ENCODE measurements around the gene GET3. TPM values are rescaled to one million over a fixed set of nuclear protein-coding genes. Genes with fewer than 3 reads are reported as not detected.
"Not testable (repeated sequence)": the region's sequence is repeated elsewhere in the genome, so short reads cannot be mapped to it uniquely, and the experiment has no call there.

GET3 gene
- total RNA-seq, 1 donor from 2014 or later = 60.7 TPM

DNA sequence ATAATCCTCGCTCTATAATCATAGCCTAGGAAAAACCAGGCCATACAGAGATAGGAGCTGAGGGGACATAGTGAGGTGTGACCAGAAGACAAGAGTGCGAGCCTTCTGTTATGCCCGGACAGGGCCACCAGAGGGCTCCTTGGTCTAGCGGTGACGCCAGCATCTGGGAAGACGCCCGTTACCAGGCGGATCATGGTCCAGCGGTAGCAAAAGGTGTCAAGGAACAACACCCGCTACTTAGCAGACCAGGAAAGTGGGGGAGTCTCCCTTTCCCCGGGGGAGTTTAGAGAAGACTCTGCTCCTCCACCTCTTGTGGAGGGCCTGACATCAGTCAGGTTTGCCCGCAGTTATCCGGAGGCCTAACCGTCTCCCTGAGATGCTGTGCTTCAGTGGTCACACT lies 25.2 kb upstream of the GET3 start:
- not testable (repeated sequence) for DNase-seq; ATAC-seq (ENCODE audit: poor library complexity)
- intact Hi-C loops (cut with DNase I) = loop anchor here (5.0 kb wide), 1 partner anchor 45 kb away; no protein-coding TSS in a partner anchor

- intact Hi-C loops (cut with DNase I) = loop anchor here (5.0 kb wide), 1 partner anchor 44 kb away; no protein-coding TSS in a partner anchor
- DNase-seq; ATAC-seq (ENCODE audit: poor library complexity): not testable (repeated sequence)
These were observed 24.0 kb upstream of the GET3 start for GRCh38 chr19:12713304-12713703.

- intact Hi-C loops (cut with DNase I) = no loop called here
- DNase-seq (no peak), ATAC-seq (ENCODE audit: poor library complexity) (no peak)
These were observed 22.2 kb upstream of the GET3 start for GRCh38 chr19:12715102-12715501.

GRCh38 chr19:12715929-12716328 lies 21.4 kb upstream of the GET3 start:
- intact Hi-C loops (cut with DNase I) = no loop called here
- no peak for DNase-seq
- ATAC-seq (ENCODE audit: poor library complexity) = no peak

DNA sequence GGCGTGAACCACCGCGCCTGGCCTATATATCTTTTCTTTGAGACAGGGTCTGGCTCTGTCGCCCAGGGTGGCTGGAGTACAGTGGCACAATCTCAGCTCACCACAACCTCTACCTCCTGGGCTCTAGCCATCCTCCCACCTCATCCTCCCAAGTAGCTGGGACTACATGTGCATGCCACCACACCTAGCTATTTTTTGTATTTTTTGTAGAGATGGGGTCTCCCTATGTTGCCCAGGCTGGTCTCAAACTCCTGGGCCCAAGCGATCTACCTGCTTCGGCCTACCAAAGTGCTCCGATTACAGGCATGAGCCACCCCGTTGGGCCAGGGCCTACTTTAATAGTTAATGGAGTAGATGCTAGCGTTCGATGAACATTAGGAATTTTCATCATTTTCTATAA lies 17.0 kb upstream of the GET3 start:
- DNase-seq (no peak), ATAC-seq (ENCODE audit: poor library complexity) (no peak)
- intact Hi-C loops (cut with DNase I) = no loop called here

DNA sequence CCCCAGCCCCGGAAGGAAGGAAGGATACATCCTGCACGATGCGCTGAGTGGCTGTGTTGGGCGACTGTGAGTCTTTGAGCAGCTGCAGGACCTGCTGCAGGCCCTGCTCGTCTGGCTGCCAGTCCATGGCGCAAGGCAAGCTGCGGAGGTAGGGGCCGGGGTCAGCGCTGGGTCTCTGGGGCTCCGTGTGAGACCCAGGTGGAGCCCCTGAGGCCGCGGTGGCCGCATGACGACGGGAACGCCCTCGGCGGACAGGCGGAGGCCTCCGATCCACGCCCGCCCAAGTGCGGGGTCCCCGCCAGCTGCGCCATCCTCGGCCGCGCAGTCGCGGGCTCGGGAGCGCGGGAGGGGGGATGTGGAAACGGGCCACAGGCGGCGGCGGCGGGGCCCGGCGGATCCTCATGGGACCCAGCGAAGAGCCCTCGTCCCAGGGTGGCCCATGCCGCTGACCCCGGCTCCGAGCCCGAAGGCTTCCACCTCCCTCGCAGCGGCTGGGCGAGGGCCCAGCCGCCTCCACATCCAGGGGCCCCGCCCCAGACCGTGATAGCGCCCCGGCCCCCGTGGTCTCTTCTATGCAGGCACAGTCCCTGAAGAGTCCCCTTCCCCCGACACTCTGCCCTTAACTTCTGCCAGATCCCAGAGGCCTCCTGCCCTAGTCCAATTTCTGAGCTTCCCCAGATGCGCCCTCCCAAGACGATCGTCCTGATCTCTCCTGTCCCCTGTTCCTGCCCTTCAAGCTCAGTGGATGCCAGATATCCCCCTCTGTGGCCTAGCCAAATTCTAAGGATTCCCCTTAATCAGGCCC lies 16.2 kb upstream of the GET3 start:
- ATAC-seq (ENCODE audit: poor library complexity) = peak; percentile 23
- intact Hi-C loops (cut with DNase I) = no loop called here
- peak; percentile 53 for DNase-seq

GRCh38 chr19:12721656-12722565 lies 15.4 kb upstream of the GET3 start:
- DNase-seq = peak; percentile 81
- peak; percentile 56 for ATAC-seq (ENCODE audit: poor library complexity)
- intact Hi-C loops (cut with DNase I) = no loop called here

DNA sequence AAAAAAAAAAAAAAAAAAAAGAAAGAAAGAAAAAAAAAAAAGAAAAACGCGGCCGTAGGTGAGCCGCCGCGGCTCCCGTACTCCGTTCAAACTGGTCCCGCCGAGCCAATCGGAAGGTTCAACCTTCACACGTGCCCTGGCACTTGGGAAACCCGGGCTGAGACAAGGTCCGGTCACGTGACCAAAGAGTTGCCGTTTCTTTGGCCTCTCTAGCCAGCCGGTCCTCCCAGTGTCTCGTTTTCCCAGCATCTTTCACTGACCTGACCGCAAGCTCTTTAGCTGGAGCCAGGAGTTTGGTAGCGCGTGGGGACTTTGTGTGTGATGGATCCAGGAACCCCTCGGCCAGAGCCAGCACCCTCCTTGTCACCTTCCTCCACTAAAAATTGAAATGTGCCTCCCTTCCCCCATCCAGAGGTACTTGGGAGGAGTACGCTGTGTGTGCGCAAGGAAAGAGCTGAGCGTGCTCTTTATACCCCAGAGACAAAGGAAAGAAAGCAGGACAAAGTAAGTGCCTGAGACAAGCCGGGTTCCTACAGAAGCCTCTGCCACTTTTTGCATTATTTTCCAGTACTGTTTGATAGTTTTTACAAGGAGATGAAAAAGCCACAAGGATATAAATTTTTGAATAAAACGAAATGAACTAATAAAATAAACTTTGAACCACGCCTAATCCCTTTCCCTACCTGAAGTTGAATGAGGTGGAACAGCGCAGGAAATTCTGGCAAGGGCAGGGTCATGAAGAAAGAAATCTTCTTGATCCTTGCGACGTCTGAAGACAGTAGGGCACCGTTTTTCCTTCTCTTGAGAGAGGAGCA lies 14.5 kb upstream of the GET3 start:
- ATAC-seq (ENCODE audit: poor library complexity) (peak; percentile 95), DNase-seq (peak; percentile 98)
- intact Hi-C loops (cut with DNase I) = no loop called here

DNA sequence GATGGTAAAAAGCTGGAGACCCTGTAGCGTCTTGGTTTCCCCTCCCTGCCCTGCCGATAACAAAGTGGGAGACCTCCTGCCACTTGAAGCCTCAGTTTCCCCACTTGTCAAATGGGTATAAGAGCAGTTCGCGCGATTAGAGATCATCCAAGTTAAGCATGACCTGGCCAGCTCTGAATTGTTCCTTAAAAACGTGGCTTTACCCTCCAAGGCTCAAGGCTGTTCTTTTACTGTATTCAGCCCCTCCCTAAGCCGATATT lies 14.0 kb upstream of the GET3 start:
- ATAC-seq (ENCODE audit: poor library complexity) (no peak), DNase-seq (no peak)
- intact Hi-C loops (cut with DNase I) = no loop called here

- ATAC-seq (ENCODE audit: poor library complexity) (peak; percentile 59), DNase-seq (peak; percentile 72)
- intact Hi-C loops (cut with DNase I) = no loop called here
These were observed 13.5 kb upstream of the GET3 start, which contains the start of gene TNPO2 for GRCh38 chr19:12723641-12724426. Gene TNPO2 (minus strand): TSS chr19:12723932. CDS start chr19:12720977, 2,955 bp downstream.

DNA sequence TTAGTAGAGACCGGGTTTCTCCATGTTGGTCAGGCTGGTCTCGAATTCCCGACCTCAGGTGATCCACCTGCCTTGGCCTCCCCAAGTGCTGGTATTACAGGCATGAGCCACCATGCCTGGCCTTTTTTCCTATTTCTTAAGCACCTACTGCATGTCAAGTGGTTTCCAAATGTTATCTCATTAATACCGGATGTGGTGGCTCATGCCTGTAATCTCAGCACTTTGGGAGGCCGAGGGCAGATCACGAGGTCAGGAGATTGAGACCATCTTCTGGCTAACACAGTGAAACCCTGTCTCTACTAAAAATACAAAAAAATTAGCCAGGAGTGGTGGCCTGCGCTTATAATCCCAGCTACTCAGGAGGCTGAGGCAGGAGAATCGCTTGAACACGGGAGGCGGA lies 11.7 kb upstream of the GET3 start:
- intact Hi-C loops (cut with DNase I); ATAC-seq (ENCODE audit: poor library complexity); DNase-seq: not testable (repeated sequence)

GRCh38 chr19:12726988-12727316 lies 10.3 kb upstream of the GET3 start:
- intact Hi-C loops (cut with DNase I) = no loop called here

DNA sequence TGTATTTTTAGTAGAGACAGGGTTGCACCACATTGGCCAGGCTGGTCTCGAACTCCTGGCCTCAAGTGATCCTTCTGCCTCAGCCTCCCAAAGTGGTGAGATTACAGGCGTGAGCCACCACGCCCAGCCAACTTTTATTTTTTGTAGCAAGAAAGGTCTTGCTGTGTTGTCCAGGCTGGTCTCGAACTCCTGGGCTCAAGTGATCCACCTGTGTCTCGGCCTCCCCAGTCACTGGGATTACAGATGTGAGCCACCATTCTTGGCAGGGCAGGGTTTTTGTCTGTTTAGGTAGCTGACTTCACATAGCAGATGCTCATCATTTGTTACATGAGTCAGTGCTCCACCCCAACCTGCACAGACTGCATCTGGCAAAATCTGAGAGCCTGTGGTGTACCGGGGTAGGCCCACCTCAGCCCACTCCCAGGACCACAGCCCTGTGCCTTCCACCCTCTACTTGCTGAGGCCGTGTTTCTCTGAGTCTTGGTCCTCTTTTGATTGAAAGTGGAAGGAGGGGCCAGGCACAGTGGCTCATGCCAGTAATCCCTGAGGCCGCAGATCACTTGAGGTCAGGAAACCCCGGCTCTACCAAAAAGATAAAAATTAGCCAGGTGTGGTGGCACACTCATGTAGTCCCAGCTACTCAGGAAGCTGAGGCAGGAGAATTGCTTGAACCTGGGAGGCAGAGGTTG lies 9.4 kb upstream of the GET3 start:
- ATAC-seq (ENCODE audit: poor library complexity) = no peak
- intact Hi-C loops (cut with DNase I) = no loop called here
- DNase-seq = no peak

More at GRCh38 chr19:12726988-12727316, 10.3 kb upstream of the GET3 start:
- no peak for DNase-seq
- ATAC-seq (ENCODE audit: poor library complexity) = no peak

DNA sequence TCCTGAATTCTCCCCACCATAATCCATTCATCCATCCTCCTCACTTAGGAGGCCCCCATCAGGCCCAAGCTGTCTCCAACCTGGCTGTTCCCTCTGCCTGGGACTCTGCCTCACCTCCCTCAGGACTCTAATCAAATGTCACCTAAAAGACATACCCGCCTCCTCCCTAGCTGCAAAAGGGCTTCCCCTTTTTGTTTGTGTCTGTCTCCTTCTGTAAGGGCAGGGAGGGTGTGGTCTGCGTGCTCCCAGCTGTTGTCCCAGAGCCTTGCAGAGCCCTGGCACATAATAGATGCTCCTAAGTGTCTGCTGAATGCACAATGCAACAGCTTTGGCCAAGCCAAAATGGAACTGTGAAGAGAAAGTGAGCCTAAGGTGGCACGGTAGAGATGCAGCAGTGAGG lies 7.2 kb upstream of the GET3 start:
- ATAC-seq (ENCODE audit: poor library complexity) = no peak

DNA sequence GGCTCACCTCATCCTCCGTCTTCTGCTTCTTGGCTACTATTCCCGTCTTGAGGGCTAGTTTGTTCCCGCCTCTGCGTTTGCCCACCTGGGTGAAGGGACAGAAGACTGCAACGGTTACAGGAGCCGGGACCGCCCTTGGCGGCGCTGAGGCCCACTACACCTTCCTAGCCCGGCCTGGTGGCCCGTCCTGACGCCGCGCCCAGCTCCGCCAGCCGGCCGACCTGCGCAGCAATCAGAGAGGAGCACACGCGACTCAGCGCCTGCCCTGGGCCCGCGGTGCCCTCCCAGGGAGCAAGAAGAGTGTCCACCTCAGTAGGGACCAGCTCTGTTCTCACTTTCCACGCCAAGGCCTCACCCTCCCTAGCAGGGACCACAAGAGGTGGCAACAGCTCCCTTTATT lies 6.0 kb upstream of the GET3 start:
- ATAC-seq (ENCODE audit: poor library complexity) (no peak), DNase-seq (no peak)
- intact Hi-C loops (cut with DNase I) = no loop called here

More for the DNA sequence above, 7.2 kb upstream of the GET3 start:
- intact Hi-C loops (cut with DNase I) = no loop called here
- DNase-seq = no peak

- intact Hi-C loops (cut with DNase I) = no loop called here
These were observed 3.7 kb upstream of the GET3 start for GRCh38 chr19:12733369-12734214.

DNA sequence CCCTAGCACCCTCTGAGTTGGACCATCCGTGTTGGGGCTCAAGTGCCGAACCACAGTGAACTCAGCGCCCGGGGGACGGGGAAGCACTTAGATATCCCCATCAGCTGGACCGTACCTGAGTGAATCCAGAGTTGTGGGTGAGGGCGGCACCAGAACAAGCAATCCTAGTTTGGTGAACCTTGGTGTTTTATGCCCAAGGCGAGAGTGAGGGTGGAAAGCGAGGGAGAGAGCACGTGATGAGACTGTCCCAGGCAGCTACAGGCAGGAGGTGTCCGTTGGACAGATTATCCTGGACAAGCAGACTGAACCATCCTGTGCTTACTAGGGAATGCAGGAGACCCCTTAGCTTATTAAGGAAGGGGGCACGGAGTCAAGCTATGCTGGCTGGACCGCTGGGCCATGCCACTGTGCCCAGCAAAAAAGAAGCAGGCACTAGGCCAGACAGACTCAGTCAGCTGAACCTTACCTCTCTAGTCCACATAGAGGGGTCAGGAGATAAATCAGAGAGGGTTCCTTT lies 596 bp downstream of the GET3 start:
- DNase-seq = no peak
- no peak for ATAC-seq (ENCODE audit: poor library complexity)
- intact Hi-C loops (cut with DNase I) = no loop called here

More at GRCh38 chr19:12733369-12734214, 3.7 kb upstream of the GET3 start:
- ATAC-seq (ENCODE audit: poor library complexity) (no peak), DNase-seq (no peak)
